Coronary artery (tissue), 2 donors: ENCODE results near the gene TDRD7.

Experiments used
- DNase-seq: peaks from one replicate; pipeline ENCODE4 v3.0.0-alpha.2; 2017; ENCODE audit warnings: low spot score
- H3K27ac ChIP-seq, 2 donors: fragments of 200-600 bp; sonication (generic); one replicate each; pipeline ENCODE4 v1.5.1; 2016 to 2019
- H3K4me3 ChIP-seq: fragments of 200-600 bp; sonication (generic); 2 replicates; pipeline ENCODE4 v1.5.1; 2016; ENCODE audit warnings: mild to moderate bottlenecking, moderate library complexity
- CTCF ChIP-seq: fragments of 200-600 bp; sonication (generic); IDR thresholded peaks from one replicate; pipeline ENCODE4 v1.5.1; 2019; ENCODE audit warnings: antibody characterized with exemption

TDRD7 gene

GRCh38 chr9:97387504-97387886, 24.4 kb upstream of the TDRD7 start:
- H3K27ac ChIP-seq = no peak overlapping the region
- peak overlapping the region; percentile 33 for H3K4me3 ChIP-seq
- no peak for DNase-seq
- no peak for TF ChIP-seq CTCF

GRCh38 chr9:97387936-97388684, 23.8 kb upstream of the TDRD7 start:
- no peak for TF ChIP-seq CTCF
- Histone ChIP-seq H3K27ac (no peak overlapping the region), H3K4me3 (no peak overlapping the region)
- no peak for DNase-seq

- Histone ChIP-seq H3K27ac (no peak overlapping the region), H3K4me3 (no peak overlapping the region)
- no peak for DNase-seq
- TF ChIP-seq CTCF = no peak
These were observed 23.1 kb upstream of the TDRD7 start for GRCh38 chr9:97388721-97389238.

- DNase-seq = no peak
- Histone ChIP-seq H3K4me3 (no peak overlapping the region), H3K27ac (no peak overlapping the region)
- no peak for TF ChIP-seq CTCF
These were observed 22.6 kb upstream of the TDRD7 start for GRCh38 chr9:97389249-97389648.

GRCh38 chr9:97390791-97391406, 21.0 kb upstream of the TDRD7 start:
- H3K4me3 ChIP-seq = no peak overlapping the region
- no peak for TF ChIP-seq CTCF
- no peak overlapping the region for H3K27ac ChIP-seq
- no peak for DNase-seq

- DNase-seq = no peak
- TF ChIP-seq CTCF = no peak
These were observed 17.0 kb upstream of the TDRD7 start for GRCh38 chr9:97394881-97395280.

GRCh38 chr9:97395745-97396144, 16.2 kb upstream of the TDRD7 start:
- no peak for TF ChIP-seq CTCF
- no peak for DNase-seq
- no peak overlapping the region for H3K27ac ChIP-seq

More at GRCh38 chr9:97394881-97395280, 17.0 kb upstream of the TDRD7 start:
- Histone ChIP-seq H3K4me3 (no peak overlapping the region), H3K27ac (no peak overlapping the region)

More at GRCh38 chr9:97395745-97396144, 16.2 kb upstream of the TDRD7 start:
- no peak overlapping the region for H3K4me3 ChIP-seq
